Breast epithelium (tissue), 3 donors: ENCODE measurements around the gene PLEKHM3.

Experiments used
- POLR2A ChIP-seq: fragments of 450-650 bp; IDR thresholded peaks from one replicate; pipeline ENCODE4 v1.6.1; 2016; ENCODE audit warnings: antibody characterized with exemption, mild to moderate bottlenecking, moderate library complexity
- TF ChIP-seq, protein P1 (sequence below), 3 donors: fragments of 450-650 bp; IDR thresholded peaks; one replicate each; pipeline ENCODE4 v1.5.1; 2016 to 2017; ENCODE audit warnings: antibody characterized with exemption in 3 of 3, mild to moderate bottlenecking in 3 of 3, moderate library complexity in 3 of 3

DNA sequence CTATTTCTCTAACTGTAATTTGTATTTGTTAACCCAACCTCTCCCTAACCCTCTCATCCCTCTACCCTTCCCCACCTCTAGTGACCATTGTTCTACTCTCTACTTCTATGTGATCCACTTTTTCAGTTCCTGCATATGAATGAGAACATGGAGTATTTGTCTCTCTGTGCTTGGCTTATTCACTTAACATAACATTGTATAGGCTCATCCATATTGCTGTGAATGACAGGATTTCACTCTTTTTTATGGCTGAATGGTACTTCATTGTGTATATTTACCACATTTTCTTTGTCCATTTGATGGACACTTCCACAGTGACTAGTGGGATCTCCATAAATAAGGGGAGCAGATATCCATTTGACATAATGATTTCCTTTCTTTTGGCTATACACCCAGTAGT, 103.7 kb downstream of the PLEKHM3 start:
- TF ChIP-seq, protein P1, sequence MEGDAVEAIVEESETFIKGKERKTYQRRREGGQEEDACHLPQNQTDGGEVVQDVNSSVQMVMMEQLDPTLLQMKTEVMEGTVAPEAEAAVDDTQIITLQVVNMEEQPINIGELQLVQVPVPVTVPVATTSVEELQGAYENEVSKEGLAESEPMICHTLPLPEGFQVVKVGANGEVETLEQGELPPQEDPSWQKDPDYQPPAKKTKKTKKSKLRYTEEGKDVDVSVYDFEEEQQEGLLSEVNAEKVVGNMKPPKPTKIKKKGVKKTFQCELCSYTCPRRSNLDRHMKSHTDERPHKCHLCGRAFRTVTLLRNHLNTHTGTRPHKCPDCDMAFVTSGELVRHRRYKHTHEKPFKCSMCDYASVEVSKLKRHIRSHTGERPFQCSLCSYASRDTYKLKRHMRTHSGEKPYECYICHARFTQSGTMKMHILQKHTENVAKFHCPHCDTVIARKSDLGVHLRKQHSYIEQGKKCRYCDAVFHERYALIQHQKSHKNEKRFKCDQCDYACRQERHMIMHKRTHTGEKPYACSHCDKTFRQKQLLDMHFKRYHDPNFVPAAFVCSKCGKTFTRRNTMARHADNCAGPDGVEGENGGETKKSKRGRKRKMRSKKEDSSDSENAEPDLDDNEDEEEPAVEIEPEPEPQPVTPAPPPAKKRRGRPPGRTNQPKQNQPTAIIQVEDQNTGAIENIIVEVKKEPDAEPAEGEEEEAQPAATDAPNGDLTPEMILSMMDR (IDR thresholded peaks at IDR 0.05) = no peak
- no peak for TF ChIP-seq POLR2A
